Measurements from ENCODE around the gene SLC8A1.

DNA sequence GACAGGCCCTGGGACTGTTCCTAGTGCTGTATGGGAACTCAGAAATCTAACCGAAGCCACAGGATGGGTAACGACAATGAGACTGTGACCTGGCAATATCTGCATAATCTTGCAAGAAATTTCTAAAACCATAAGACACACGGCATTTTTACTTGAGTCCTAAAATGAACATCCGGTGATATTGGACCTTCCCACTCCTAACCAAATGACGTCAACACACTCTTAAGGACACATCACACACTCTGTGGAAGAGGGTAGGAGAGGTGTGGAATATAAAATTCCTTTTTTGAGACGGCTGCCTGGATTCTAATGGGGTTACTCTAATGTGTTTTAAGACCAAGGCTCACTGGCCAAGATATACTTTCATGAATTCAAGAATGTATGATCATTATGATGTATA is 195.9 kb downstream of the SLC8A1 start:
- TF ChIP-seq POLR2AphosphoS5 (IDR thresholded peaks at IDR 0.05; ENCODE audit: borderline replicate concordance, low read depth, low read length), result no peak
- no peak for TF ChIP-seq EZH2 (IDR thresholded peaks at IDR 0.05)
